Neural cell (in vitro differentiated cells): Measurements from ENCODE around the gene WNT5B. TPM values are rescaled to one million over a fixed set of nuclear protein-coding genes. Genes with fewer than 3 reads are reported as not detected.

ENCODE experiments used
- H2AFZ ChIP-seq: fragments of 200-600, 300-800 bp; sonication (generic), shearing (Covaris generic); 2 replicates; pipeline ENCODE4 v1.6.0; 2014; ENCODE audit warnings: low read depth, mild to moderate bottlenecking, antibody characterized with exemption, low read length, moderate library complexity
- H3F3A ChIP-seq: fragments of 200-600 bp; shearing (Covaris generic); 2 replicates; pipeline ENCODE4 v1.6.1; 2016; ENCODE audit warnings: mild to moderate bottlenecking, moderate library complexity, mixed read lengths, antibody characterized with exemption, low read length; ENCODE audit not compliant: insufficient read depth, poor library complexity, severe bottlenecking
- H3K27ac ChIP-seq: fragments of 200-600, 300-800 bp; sonication (generic), shearing (Covaris generic); 2 replicates; pipeline ENCODE4 v1.5.1; 2014; ENCODE audit warnings: mild to moderate bottlenecking, low read length, moderate library complexity
- H3K27me3 ChIP-seq: fragments of 300-800, 200-600 bp; sonication (generic), shearing (Covaris generic); 2 replicates; pipeline ENCODE4 v1.6.0; 2014; ENCODE audit warnings: mild to moderate bottlenecking, low read depth, low read length, moderate library complexity; ENCODE audit not compliant: insufficient read depth
- H3K36me3 ChIP-seq: fragments of 300-800, 200-600 bp; sonication (generic), shearing (Covaris generic); 2 replicates; pipeline ENCODE4 v1.5.1; 2014; ENCODE audit warnings: mild to moderate bottlenecking, antibody characterized with exemption, low read length, moderate library complexity; ENCODE audit not compliant: insufficient read depth
- H3K4me2 ChIP-seq: fragments of 300-800, 200-600 bp; sonication (generic), shearing (Covaris generic); 2 replicates; pipeline ENCODE4 v1.6.0; 2014; ENCODE audit warnings: mild to moderate bottlenecking, low read length
- H3K4me3 ChIP-seq: fragments of 300-800, 200-600 bp; sonication (generic), shearing (Covaris generic); 2 replicates; pipeline ENCODE4 v1.5.1; 2014; ENCODE audit warnings: mild to moderate bottlenecking, low read length, moderate library complexity
- H3K79me2 ChIP-seq: fragments of 200-600 bp; shearing (Covaris generic); replicated peaks from 2 replicates; pipeline ENCODE4 v1.6.0; 2014; ENCODE audit warnings: mild to moderate bottlenecking, low read length, moderate library complexity; ENCODE audit not compliant: insufficient read depth
- H3K9ac ChIP-seq: fragments of 300-800, 200-600 bp; sonication (generic), shearing (Covaris generic); 2 replicates; pipeline ENCODE4 v1.6.1; 2016; ENCODE audit warnings: mild to moderate bottlenecking, low read length, mixed read lengths
- H3K9me2 ChIP-seq: fragments of 200-600 bp; shearing (Covaris generic); 2 replicates; pipeline ENCODE4 v1.6.1; 2016; ENCODE audit warnings: mild to moderate bottlenecking, low read length, mixed read lengths; ENCODE audit not compliant: insufficient read depth
- H3K9me3 ChIP-seq: fragments of 200-600, 300-800 bp; sonication (generic), shearing (Covaris generic); 2 replicates; pipeline ENCODE4 v1.6.1; 2016; ENCODE audit warnings: mild to moderate bottlenecking, mixed run types, low read length, moderate library complexity, mixed read lengths
- H4K20me1 ChIP-seq: fragments of 200-600 bp; shearing (Covaris generic); 2 replicates; pipeline ENCODE4 v1.6.1; 2016; ENCODE audit warnings: mild to moderate bottlenecking, mixed run types; ENCODE audit not compliant: insufficient read depth
- EP300 ChIP-seq: fragments of 450-650 bp; conservative IDR thresholded peaks from 2 replicates; pipeline ENCODE4 v1.6.1; 2014; ENCODE audit warnings: antibody characterized with exemption, mild to moderate bottlenecking, moderate library complexity; ENCODE audit not compliant: poor library complexity, severe bottlenecking
- EZH2 ChIP-seq: fragments of 200-600, 300-800 bp; shearing (Covaris generic), sonication (generic); IDR thresholded peaks from 2 replicates; pipeline ENCODE4 v1.6.1; 2014; ENCODE audit warnings: antibody characterized with exemption, low read length, borderline replicate concordance, mild to moderate bottlenecking; ENCODE audit not compliant: insufficient read depth, poor library complexity, severe bottlenecking
- MXI1 ChIP-seq: fragments of 450-650 bp; conservative IDR thresholded peaks from 2 replicates; pipeline ENCODE4 v1.6.1; 2014; ENCODE audit warnings: antibody characterized with exemption, mild to moderate bottlenecking; ENCODE audit not compliant: poor library complexity, severe bottlenecking
- POLR2AphosphoS5 ChIP-seq: IDR thresholded peaks from 2 replicates; pipeline ENCODE4 v1.6.1; 2012
- RAD21 ChIP-seq: fragments of 450-650 bp; conservative IDR thresholded peaks from 2 replicates; pipeline ENCODE4 v1.6.1; 2014; ENCODE audit warnings: antibody characterized with exemption, mild to moderate bottlenecking, moderate library complexity
- REST ChIP-seq: IDR thresholded peaks from 2 replicates; pipeline ENCODE4 v1.6.1; 2012; ENCODE audit warnings: borderline replicate concordance
- SMC3 ChIP-seq: fragments of 450-650 bp; conservative IDR thresholded peaks from 2 replicates; pipeline ENCODE4 v1.6.1; 2014; ENCODE audit warnings: antibody characterized with exemption, mild to moderate bottlenecking, moderate library complexity; ENCODE audit not compliant: poor library complexity
- TAF1 ChIP-seq: IDR thresholded peaks from 2 replicates; pipeline ENCODE4 v1.6.1; 2012; ENCODE audit warnings: low read depth
- polyA plus RNA-seq: library from polyadenylated mRNA; depleted of rRNA; stranded (reverse); fragments of >200 nt; gene quantifications from 2 replicates; pipeline ENCODE4 v1.2.3, GENCODE V29; 2014
- TF ChIP-seq, protein P1 (sequence below): fragments of 450-650 bp; IDR thresholded peaks from 2 replicates; pipeline ENCODE4 v1.5.1; 2014; ENCODE audit warnings: antibody characterized with exemption, mild to moderate bottlenecking, moderate library complexity; ENCODE audit not compliant: poor library complexity, severe bottlenecking

Gene WNT5B
- polyA plus RNA-seq, 1 donor from 2014 or later: 17.0 TPM

DNA sequence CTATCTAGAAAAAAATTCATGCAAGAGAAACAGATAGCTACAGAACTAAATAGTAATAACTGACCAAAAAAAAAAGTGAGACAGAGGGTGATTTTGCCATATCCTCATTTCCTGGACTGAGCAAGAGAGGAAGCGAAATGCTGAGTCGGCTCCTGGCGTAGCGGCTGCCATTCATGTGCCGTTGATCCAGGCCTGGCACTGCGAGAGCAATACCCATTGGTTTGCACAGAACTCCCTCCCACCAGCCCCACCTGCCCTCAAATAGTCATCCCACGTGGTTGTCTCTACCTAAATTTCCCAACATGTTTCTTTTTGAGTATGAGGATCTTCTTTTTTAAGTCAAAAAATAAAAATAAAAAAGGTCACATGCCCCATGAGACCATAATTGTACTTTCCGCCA lies 9.4 kb upstream of the WNT5B start:
- H4K20me1 ChIP-seq: no peaks in the 10 kb centered on the region
- no peaks in the 10 kb centered on the region for H3K9me3 ChIP-seq
- no peak overlapping the region for H3K27ac ChIP-seq
- peaks cover 27% of the 10 kb centered on the region for H3K79me2 ChIP-seq
- no peaks in the 10 kb centered on the region for H3F3A ChIP-seq
- no peak overlapping the region for H2AFZ ChIP-seq
- TF ChIP-seq, protein P1, sequence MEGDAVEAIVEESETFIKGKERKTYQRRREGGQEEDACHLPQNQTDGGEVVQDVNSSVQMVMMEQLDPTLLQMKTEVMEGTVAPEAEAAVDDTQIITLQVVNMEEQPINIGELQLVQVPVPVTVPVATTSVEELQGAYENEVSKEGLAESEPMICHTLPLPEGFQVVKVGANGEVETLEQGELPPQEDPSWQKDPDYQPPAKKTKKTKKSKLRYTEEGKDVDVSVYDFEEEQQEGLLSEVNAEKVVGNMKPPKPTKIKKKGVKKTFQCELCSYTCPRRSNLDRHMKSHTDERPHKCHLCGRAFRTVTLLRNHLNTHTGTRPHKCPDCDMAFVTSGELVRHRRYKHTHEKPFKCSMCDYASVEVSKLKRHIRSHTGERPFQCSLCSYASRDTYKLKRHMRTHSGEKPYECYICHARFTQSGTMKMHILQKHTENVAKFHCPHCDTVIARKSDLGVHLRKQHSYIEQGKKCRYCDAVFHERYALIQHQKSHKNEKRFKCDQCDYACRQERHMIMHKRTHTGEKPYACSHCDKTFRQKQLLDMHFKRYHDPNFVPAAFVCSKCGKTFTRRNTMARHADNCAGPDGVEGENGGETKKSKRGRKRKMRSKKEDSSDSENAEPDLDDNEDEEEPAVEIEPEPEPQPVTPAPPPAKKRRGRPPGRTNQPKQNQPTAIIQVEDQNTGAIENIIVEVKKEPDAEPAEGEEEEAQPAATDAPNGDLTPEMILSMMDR: no peak
- TF ChIP-seq EP300 (no peak), REST (no peak), MXI1 (no peak), POLR2AphosphoS5 (no peak), RAD21 (no peak), SMC3 (no peak), TAF1 (no peak), EZH2 (no peak)
- no peak overlapping the region for H3K4me2 ChIP-seq
- no peak overlapping the region for H3K9ac ChIP-seq
- no peaks in the 10 kb centered on the region for H3K27me3 ChIP-seq
- no peaks in the 10 kb centered on the region for H3K36me3 ChIP-seq
- H3K4me3 ChIP-seq: no peak overlapping the region
- no peaks in the 10 kb centered on the region for H3K9me2 ChIP-seq

DNA sequence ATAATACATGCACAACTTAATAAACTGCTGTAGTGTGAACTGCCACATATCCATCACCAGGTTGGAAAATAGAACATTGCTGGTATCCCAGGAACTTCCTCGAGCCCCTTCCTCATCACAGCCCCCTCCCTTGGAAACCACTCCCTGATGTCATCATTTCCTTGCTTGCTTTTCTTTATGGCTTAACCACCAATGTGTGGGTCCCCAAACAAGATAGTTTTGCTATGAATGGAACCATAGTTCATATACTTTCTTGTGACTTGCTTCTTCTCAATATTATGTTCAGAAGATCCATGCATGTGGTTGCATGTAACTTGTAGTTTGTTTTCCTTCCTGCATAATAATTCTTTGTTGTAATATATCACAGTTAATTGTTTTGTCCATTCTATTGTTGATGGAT lies 8.9 kb upstream of the WNT5B start:
- H3K27ac ChIP-seq: no peak overlapping the region
- H3K9ac ChIP-seq: no peak overlapping the region
- no peaks in the 10 kb centered on the region for H3K9me3 ChIP-seq
- no peaks in the 10 kb centered on the region for H3K9me2 ChIP-seq
- no peaks in the 10 kb centered on the region for H3K36me3 ChIP-seq
- no peaks in the 10 kb centered on the region for H3K27me3 ChIP-seq
- peaks cover 22% of the 10 kb centered on the region for H3K79me2 ChIP-seq
- no peak overlapping the region for H2AFZ ChIP-seq
- no peaks in the 10 kb centered on the region for H3F3A ChIP-seq
- TF ChIP-seq TAF1 (no peak), SMC3 (no peak), POLR2AphosphoS5 (no peak), MXI1 (no peak), EP300 (no peak), RAD21 (no peak), EZH2 (no peak), REST (no peak)
- TF ChIP-seq, protein P1: no peak
- H4K20me1 ChIP-seq: no peaks in the 10 kb centered on the region
- no peak overlapping the region for H3K4me3 ChIP-seq
- no peak overlapping the region for H3K4me2 ChIP-seq
